PFSK-1 (cell line): ENCODE results near the gene LRCH1.

Source experiments
- POLR2AphosphoS5 ChIP-seq: IDR thresholded peaks from 2 replicates; pipeline ENCODE4 v1.6.1; 2012; ENCODE audit warnings: low read depth, mild to moderate bottlenecking, control low read depth, low read length, moderate library complexity
- TAF1 ChIP-seq: IDR thresholded peaks from 2 replicates; pipeline ENCODE4 v1.6.1; 2012; ENCODE audit warnings: low read length, control low read depth, borderline replicate concordance; ENCODE audit not compliant: insufficient read depth
- TF ChIP-seq, protein P1 (sequence below), 2 experiments: IDR thresholded peaks; 2 replicates each; pipeline versions ENCODE4 v1.6.1 to v1.8.0; 2011 to 2012; ENCODE audit warnings: low read depth in 2 of 2, low read length in 2 of 2, control low read depth in 1 of 2, inconsistent platforms in 1 of 2, mild to moderate bottlenecking in 1 of 2, moderate library complexity in 1 of 2; ENCODE audit not compliant: insufficient read depth in 1 of 2

DNA sequence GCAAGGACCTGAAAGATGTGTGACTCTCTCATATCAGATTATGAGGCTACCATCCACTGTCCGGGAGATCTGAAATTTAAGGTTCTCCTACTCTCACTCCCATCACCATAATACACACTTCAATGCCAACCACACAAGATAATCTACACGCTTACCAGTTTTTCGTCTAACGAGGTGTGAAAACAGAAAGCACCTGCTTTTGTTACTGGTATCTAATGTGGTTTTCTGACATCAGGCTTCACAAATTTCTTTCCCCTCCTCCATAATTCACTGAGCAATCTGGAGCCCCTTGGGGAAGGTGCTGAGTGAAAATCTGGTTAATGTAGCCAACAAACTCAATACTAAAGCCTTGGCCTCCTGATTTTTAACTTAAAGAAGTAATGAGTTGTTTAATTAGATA is 10.1 kb upstream of the LRCH1 start:
- TF ChIP-seq, protein P1, sequence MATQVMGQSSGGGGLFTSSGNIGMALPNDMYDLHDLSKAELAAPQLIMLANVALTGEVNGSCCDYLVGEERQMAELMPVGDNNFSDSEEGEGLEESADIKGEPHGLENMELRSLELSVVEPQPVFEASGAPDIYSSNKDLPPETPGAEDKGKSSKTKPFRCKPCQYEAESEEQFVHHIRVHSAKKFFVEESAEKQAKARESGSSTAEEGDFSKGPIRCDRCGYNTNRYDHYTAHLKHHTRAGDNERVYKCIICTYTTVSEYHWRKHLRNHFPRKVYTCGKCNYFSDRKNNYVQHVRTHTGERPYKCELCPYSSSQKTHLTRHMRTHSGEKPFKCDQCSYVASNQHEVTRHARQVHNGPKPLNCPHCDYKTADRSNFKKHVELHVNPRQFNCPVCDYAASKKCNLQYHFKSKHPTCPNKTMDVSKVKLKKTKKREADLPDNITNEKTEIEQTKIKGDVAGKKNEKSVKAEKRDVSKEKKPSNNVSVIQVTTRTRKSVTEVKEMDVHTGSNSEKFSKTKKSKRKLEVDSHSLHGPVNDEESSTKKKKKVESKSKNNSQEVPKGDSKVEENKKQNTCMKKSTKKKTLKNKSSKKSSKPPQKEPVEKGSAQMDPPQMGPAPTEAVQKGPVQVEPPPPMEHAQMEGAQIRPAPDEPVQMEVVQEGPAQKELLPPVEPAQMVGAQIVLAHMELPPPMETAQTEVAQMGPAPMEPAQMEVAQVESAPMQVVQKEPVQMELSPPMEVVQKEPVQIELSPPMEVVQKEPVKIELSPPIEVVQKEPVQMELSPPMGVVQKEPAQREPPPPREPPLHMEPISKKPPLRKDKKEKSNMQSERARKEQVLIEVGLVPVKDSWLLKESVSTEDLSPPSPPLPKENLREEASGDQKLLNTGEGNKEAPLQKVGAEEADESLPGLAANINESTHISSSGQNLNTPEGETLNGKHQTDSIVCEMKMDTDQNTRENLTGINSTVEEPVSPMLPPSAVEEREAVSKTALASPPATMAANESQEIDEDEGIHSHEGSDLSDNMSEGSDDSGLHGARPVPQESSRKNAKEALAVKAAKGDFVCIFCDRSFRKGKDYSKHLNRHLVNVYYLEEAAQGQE (IDR thresholded peaks at IDR 0.05; ENCODE audit: insufficient read depth in 1 of 2, low read depth in 2 of 2, low read length in 2 of 2): no peak
- TF ChIP-seq POLR2AphosphoS5 (no peak), TAF1 (no peak)
